K562 (cell line): ENCODE results near the gene RNF213. TPM values are rescaled to one million over a fixed set of nuclear protein-coding genes. Genes with fewer than 3 reads are reported as not detected.

Experiments
- CBX3 ChIP-seq, 2 experiments: IDR thresholded peaks; 1 replicate in 1 of 2; 2 replicates in 1 of 2; pipeline ENCODE4 v1.6.1; 2012; ENCODE audit warnings: inconsistent platforms in 2 of 2, low read length in 2 of 2, borderline replicate concordance in 1 of 2, control low read depth in 1 of 2
- ELF4 ChIP-seq: fragments of 450-650 bp; formaldehyde crosslinking; IDR thresholded peaks from 2 replicates; pipeline ENCODE4 v1.4.0; 2022; ENCODE audit warnings: missing genetic modification characterization
- ESRRB ChIP-seq: fragments of 250-450 bp; sonication (Bioruptor Pico); IDR thresholded peaks from 2 replicates; pipeline ENCODE4 v1.5.0; 2020; ENCODE audit warnings: mild to moderate bottlenecking, moderate library complexity, borderline replicate concordance
- ETV5 ChIP-seq: sonication (generic); formaldehyde crosslinking; IDR thresholded peaks from 2 replicates; pipeline ENCODE4 v1.4.0; 2020; ENCODE audit warnings: low read depth, mild to moderate bottlenecking, missing genetic modification reagents
- KLF6 ChIP-seq: fragments of 250-450 bp; sonication (Bioruptor Pico); IDR thresholded peaks from 2 replicates; pipeline ENCODE4 v1.4.0; 2020; ENCODE audit warnings: mild to moderate bottlenecking, moderate library complexity, borderline replicate concordance
- MYC ChIP-seq, 2 experiments: fragments of 250-450 bp in 1 of 2; sonication (Bioruptor Pico) in 1 of 2; IDR thresholded peaks; 2 replicates each; pipeline versions ENCODE4 v1.5.1 to v1.6.1; 2012 to 2021; ENCODE audit warnings: low read depth in 2 of 2, borderline replicate concordance in 1 of 2, improper control_type of control experiment in 1 of 2, low read length in 1 of 2, mild to moderate bottlenecking in 1 of 2, moderate library complexity in 1 of 2
- NEUROD1 ChIP-seq: fragments of 150-350 bp; IDR thresholded peaks from 2 replicates; pipeline ENCODE4 v1.6.1; 2014; ENCODE audit warnings: borderline replicate concordance, low read length, low read depth; ENCODE audit not compliant: partially characterized antibody
- RAD21 ChIP-seq, 2 experiments: fragments of 250-450 bp in 1 of 2; fragments of 450-650 bp in 1 of 2; sonication (Bioruptor Pico) in 1 of 2; formaldehyde crosslinking in 1 of 2; IDR thresholded peaks in 1 of 2; conservative IDR thresholded peaks in 1 of 2; 2 replicates each; pipeline versions ENCODE4 v1.4.0 to v1.8.0; 2020 to 2022; ENCODE audit warnings: mild to moderate bottlenecking in 2 of 2, moderate library complexity in 1 of 2
- RBM25 ChIP-seq: fragments of 200-400 bp; formaldehyde crosslinking; IDR thresholded peaks from 2 replicates; pipeline ENCODE4 v1.6.1; 2018; ENCODE audit warnings: low read length, low read depth, moderate library complexity; ENCODE audit not compliant: severe bottlenecking
- SAP30 ChIP-seq: fragments of 200-600 bp; sonication (generic); IDR thresholded peaks from 2 replicates; pipeline ENCODE4 v1.6.1; 2012; ENCODE audit warnings: borderline replicate concordance, low read depth, mild to moderate bottlenecking, moderate library complexity, low read length, control low read depth, inconsistent platforms; ENCODE audit not compliant: insufficient read depth, poor library complexity, severe bottlenecking
- SIN3B ChIP-seq: fragments of 450-650 bp; IDR thresholded peaks from 2 replicates; pipeline ENCODE4 v1.6.1; 2017; ENCODE audit warnings: low read depth, mild to moderate bottlenecking, moderate library complexity
- ZNF239 ChIP-seq: fragments of 250-450 bp; sonication (Bioruptor Pico); IDR thresholded peaks from 2 replicates; pipeline ENCODE4 v1.4.0; 2020; ENCODE audit warnings: mild to moderate bottlenecking
- ZNF785 ChIP-seq: fragments of 250-450 bp; sonication (Bioruptor Pico); IDR thresholded peaks from 2 replicates; pipeline ENCODE4 v1.4.0; 2020; ENCODE audit warnings: mild to moderate bottlenecking
- polyA plus RNA-seq, 8 experiments: library from polyadenylated mRNA; depleted of rRNA in 4 of 8; stranded (reverse) in 5 of 8; unstranded in 3 of 8; fragments of >200 nt; fragmentation: Nextera tagmentation in 2 of 8; fragmentation: Illumina TruSeq in 1 of 8; extraction: Ambion mirVana in 2 of 8; extraction: Trizol in 1 of 8; gene quantifications; 2 replicates each; pipeline versions ENCODE4 v1.2.1 to v1.2.3, GENCODE V29; 2011 to 2014; ENCODE audit warnings: inconsistent platforms in 1 of 8, missing spikeins in 1 of 8
- total RNA-seq, 7 experiments: library from RNA; depleted of rRNA in 6 of 7; stranded (reverse); fragments of >200 nt in 6 of 7; fragmentation: Illumina TruSeq in 2 of 7; extraction: Trizol in 2 of 7; gene quantifications; 2 replicates each; pipeline versions ENCODE4 v1.2.1 to v1.2.3, GENCODE V29; 2011 to 2021; ENCODE audit warnings: low replicate concordance in 1 of 7
- TF ChIP-seq, protein P1 (sequence below), 2 experiments: fragments of 200-800 bp in 1 of 2; sonication (Bioruptor generic) in 1 of 2; sonication (generic) in 1 of 2; formaldehyde crosslinking in 1 of 2; IDR thresholded peaks in 1 of 2; conservative IDR thresholded peaks in 1 of 2; 2 replicates each; pipeline versions ENCODE4 v1.5.0 to v1.6.1; 2016 to 2020; ENCODE audit warnings: missing compliant biosample characterization in 1 of 2, missing genetic modification characterization in 1 of 2, missing genetic modification reagents in 1 of 2
- TF ChIP-seq, protein P2 (sequence below): sonication (generic); formaldehyde crosslinking; IDR thresholded peaks from 2 replicates; pipeline ENCODE4 v1.8.0; 2022; ENCODE audit warnings: mild to moderate bottlenecking, missing genetic modification reagents, borderline replicate concordance
- TF ChIP-seq, protein P3 (sequence below): fragments of 450-650 bp; IDR thresholded peaks from 2 replicates; pipeline ENCODE4 v1.6.1; 2014; ENCODE audit warnings: low read depth, mild to moderate bottlenecking, moderate library complexity, borderline replicate concordance

RNF213 gene
- total and polyA plus RNA-seq, 9 of the 15 experiments (the other 6 are each of a cell fraction or from before 2014, with no cell fraction given), result 5.3 to 33.6 (median 17.9) TPM

DNA sequence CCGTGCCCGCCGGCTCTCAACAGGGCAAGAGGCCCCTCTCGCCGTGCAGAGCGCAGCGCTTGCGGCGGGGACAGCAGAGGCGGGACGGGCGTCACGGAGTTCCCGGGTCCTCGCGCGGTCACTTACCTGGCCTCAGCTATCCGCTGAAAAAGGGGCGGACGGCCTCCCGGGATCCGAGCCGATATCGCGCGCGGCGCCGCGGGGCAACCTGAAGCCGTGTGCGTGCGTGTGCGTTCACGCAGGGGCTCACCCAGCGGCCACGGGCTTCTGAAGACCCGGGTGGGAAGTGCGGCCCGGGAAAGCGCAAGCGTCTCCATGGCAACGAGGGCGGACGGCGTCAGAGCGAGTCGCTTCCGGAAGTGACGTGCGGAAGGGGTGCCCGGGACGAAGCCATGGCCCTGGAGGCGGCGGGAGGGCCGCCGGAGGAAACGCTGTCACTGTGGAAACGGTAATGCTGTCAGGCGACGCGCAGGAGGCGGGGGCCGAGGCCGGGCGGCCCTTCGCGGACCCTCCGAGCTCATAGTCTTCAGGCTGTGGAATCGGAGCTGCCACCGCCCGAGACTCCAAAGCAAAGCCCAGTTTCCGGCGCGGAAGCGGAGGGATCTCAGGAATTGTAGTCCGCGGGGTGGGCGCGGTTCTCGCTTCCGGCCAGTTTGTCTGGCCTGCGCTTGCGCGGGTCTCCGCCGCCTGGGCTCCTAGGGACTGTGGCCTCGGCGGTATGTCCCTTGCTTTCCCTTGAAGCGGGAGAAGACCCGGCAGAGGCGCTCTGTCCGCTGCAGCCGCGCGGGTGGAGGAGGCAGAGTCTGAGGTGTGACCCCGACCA is 154.4 kb downstream of the RNF213 start, which contains the start of gene ENDOV (continued):
- TF ChIP-seq, protein P1, sequence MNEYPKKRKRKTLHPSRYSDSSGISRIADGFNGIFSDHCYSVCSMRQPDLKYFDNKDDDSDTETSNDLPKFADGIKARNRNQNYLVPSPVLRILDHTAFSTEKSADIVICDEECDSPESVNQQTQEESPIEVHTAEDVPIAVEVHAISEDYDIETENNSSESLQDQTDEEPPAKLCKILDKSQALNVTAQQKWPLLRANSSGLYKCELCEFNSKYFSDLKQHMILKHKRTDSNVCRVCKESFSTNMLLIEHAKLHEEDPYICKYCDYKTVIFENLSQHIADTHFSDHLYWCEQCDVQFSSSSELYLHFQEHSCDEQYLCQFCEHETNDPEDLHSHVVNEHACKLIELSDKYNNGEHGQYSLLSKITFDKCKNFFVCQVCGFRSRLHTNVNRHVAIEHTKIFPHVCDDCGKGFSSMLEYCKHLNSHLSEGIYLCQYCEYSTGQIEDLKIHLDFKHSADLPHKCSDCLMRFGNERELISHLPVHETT (CRISPR knock-in tag; conservative IDR thresholded peaks at IDR 0.05 in 1 of 2, IDR thresholded peaks at IDR 0.05 in 1 of 2), result 0 out of 4 replicates have a peak, but pooled peaks of 1 of the 2 experiments have one; percentile 42
- TF ChIP-seq ZNF239 (CRISPR knock-in tag) (no peak), ETV5 (peak; percentile 95), RAD21 (CRISPR knock-in tag; conservative IDR thresholded peaks at IDR 0.05 in 1 of 2, IDR thresholded peaks at IDR 0.05 in 1 of 2) (no peak), ESRRB (CRISPR knock-in tag) (no peak), KLF6 (CRISPR knock-in tag) (peak; percentile 90; the same call in 1 of the 2 replicates), SAP30 (peak; percentile 98), NEUROD1 (peak; percentile 47), MYC (IDR thresholded peaks at IDR 0.05; ENCODE audit: low read depth, low read length) (0 out of 2 replicates have a peak, but pooled peaks have one; percentile 17), MYC (CRISPR knock-in tag; IDR thresholded peaks at IDR 0.05; ENCODE audit: borderline replicate concordance, low read depth) (no peak), ZNF785 (no peak), SIN3B (peak; percentile 95), CBX3 (IDR thresholded peaks at IDR 0.05; ENCODE audit: borderline replicate concordance in 1 of 2, low read length in 2 of 2) (peak in 1 of 2 experiments; percentile 46; a peak in 1 of 3 replicates), ELF4 (CRISPR knock-in tag) (no peak), RBM25 (no peak)
- TF ChIP-seq, protein P2, sequence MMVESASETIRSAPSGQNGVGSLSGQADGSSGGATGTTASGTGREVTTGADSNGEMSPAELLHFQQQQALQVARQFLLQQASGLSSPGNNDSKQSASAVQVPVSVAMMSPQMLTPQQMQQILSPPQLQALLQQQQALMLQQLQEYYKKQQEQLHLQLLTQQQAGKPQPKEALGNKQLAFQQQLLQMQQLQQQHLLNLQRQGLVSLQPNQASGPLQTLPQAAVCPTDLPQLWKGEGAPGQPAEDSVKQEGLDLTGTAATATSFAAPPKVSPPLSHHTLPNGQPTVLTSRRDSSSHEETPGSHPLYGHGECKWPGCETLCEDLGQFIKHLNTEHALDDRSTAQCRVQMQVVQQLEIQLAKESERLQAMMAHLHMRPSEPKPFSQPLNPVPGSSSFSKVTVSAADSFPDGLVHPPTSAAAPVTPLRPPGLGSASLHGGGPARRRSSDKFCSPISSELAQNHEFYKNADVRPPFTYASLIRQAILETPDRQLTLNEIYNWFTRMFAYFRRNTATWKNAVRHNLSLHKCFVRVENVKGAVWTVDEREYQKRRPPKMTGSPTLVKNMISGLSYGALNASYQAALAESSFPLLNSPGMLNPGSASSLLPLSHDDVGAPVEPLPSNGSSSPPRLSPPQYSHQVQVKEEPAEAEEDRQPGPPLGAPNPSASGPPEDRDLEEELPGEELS (CRISPR knock-in tag), result 0 out of 2 replicates have a peak, but pooled peaks have one; percentile 62
- TF ChIP-seq, protein P3, sequence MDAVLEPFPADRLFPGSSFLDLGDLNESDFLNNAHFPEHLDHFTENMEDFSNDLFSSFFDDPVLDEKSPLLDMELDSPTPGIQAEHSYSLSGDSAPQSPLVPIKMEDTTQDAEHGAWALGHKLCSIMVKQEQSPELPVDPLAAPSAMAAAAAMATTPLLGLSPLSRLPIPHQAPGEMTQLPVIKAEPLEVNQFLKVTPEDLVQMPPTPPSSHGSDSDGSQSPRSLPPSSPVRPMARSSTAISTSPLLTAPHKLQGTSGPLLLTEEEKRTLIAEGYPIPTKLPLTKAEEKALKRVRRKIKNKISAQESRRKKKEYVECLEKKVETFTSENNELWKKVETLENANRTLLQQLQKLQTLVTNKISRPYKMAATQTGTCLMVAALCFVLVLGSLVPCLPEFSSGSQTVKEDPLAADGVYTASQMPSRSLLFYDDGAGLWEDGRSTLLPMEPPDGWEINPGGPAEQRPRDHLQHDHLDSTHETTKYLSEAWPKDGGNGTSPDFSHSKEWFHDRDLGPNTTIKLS, result peak; percentile 78
